K562 (cell line): ENCODE data around the gene ABCF2. TPM values are rescaled to one million over a fixed set of nuclear protein-coding genes. Genes with fewer than 3 reads are reported as not detected.

Experiments
- ESRRA ChIP-seq: fragments of 450-650 bp; IDR thresholded peaks from 2 replicates; pipeline ENCODE4 v1.6.1; 2014; ENCODE audit warnings: low read depth, mild to moderate bottlenecking, moderate library complexity, borderline replicate concordance
- FOXJ3 ChIP-seq: sonication (generic); formaldehyde crosslinking; IDR thresholded peaks from 2 replicates; pipeline ENCODE4 v1.4.0; 2020; ENCODE audit warnings: mild to moderate bottlenecking, missing genetic modification reagents
- GTF2F1 ChIP-seq: IDR thresholded peaks from 2 replicates; pipeline ENCODE4 v1.6.1; 2011; ENCODE audit warnings: low read depth, low read length, improper control_type of control experiment
- MAFF ChIP-seq: IDR thresholded peaks from 2 replicates; pipeline ENCODE4 v1.6.1; 2012; ENCODE audit warnings: low read length, improper control_type of control experiment
- MTA1 ChIP-seq: fragments of 450-650 bp; IDR thresholded peaks from 2 replicates; pipeline ENCODE4 v1.6.1; 2017; ENCODE audit warnings: borderline replicate concordance
- POLR2AphosphoS5 ChIP-seq: IDR thresholded peaks from 2 replicates; pipeline ENCODE4 v1.6.1; 2011; ENCODE audit warnings: mild to moderate bottlenecking, low read depth, low read length, moderate library complexity; ENCODE audit not compliant: control insufficient read depth, insufficient read depth
- SMARCE1 ChIP-seq: fragments of 450-650 bp; IDR thresholded peaks from 2 replicates; pipeline ENCODE4 v1.7.1; 2016; ENCODE audit warnings: mild to moderate bottlenecking
- SUPT5H ChIP-seq: fragments of 450-650 bp; IDR thresholded peaks from 2 replicates; pipeline ENCODE4 v1.6.1; 2016
- TAF1 ChIP-seq: IDR thresholded peaks from 2 replicates; pipeline ENCODE4 v1.6.1; 2011; ENCODE audit warnings: mild to moderate bottlenecking, low read length, moderate library complexity; ENCODE audit not compliant: insufficient read depth, control insufficient read depth, severe bottlenecking; ENCODE audit errors: extremely low read depth
- ZC3H4 ChIP-seq: sonication (generic); formaldehyde crosslinking; IDR thresholded peaks from 2 replicates; pipeline ENCODE4 v1.9.0; 2021; ENCODE audit warnings: missing genetic modification reagents, borderline replicate concordance
- ZFP1 ChIP-seq: fragments of 450-650 bp; formaldehyde crosslinking; IDR thresholded peaks from 2 replicates; pipeline ENCODE4 v1.4.0; 2020; ENCODE audit warnings: mild to moderate bottlenecking, mixed read lengths
- ZNF436 ChIP-seq: fragments of 250-450, 450-650 bp; sonication (Bioruptor Pico); formaldehyde crosslinking; IDR thresholded peaks from 2 replicates; pipeline ENCODE4 v1.7.0; 2020; ENCODE audit warnings: mild to moderate bottlenecking
- ZNF57 ChIP-seq: fragments of 450-650 bp; formaldehyde crosslinking; IDR thresholded peaks from 2 replicates; pipeline ENCODE4 v1.4.0; 2020; ENCODE audit warnings: mild to moderate bottlenecking, moderate library complexity
- polyA plus RNA-seq, 8 experiments: library from polyadenylated mRNA; depleted of rRNA in 4 of 8; stranded (reverse) in 5 of 8; unstranded in 3 of 8; fragments of >200 nt; fragmentation: Nextera tagmentation in 2 of 8; fragmentation: Illumina TruSeq in 1 of 8; extraction: Ambion mirVana in 2 of 8; extraction: Trizol in 1 of 8; gene quantifications; 2 replicates each; pipeline versions ENCODE4 v1.2.1 to v1.2.3, GENCODE V29; 2011 to 2014; ENCODE audit warnings: inconsistent platforms in 1 of 8, missing spikeins in 1 of 8
- total RNA-seq, 7 experiments: library from RNA; depleted of rRNA in 6 of 7; stranded (reverse); fragments of >200 nt in 6 of 7; fragmentation: Illumina TruSeq in 2 of 7; extraction: Trizol in 2 of 7; gene quantifications; 2 replicates each; pipeline versions ENCODE4 v1.2.1 to v1.2.3, GENCODE V29; 2011 to 2021; ENCODE audit warnings: low replicate concordance in 1 of 7
- TF ChIP-seq, protein P1 (sequence below): fragments of 450-650 bp; IDR thresholded peaks from 2 replicates; pipeline ENCODE4 v1.6.1; 2018; ENCODE audit warnings: mild to moderate bottlenecking, low read depth; ENCODE audit not compliant: partially characterized antibody
- TF ChIP-seq, protein P2 (sequence below): fragments of 250-450 bp; sonication (Bioruptor Pico); IDR thresholded peaks from 2 replicates; pipeline ENCODE4 v1.5.0; 2020; ENCODE audit warnings: mild to moderate bottlenecking
- TF ChIP-seq, protein P3 (sequence below): fragments of 200-800 bp; sonication (Bioruptor generic); IDR thresholded peaks from 2 replicates; pipeline ENCODE4 v1.6.1; 2016; ENCODE audit warnings: missing genetic modification characterization, missing compliant biosample characterization
- TF ChIP-seq, protein P4 (sequence below): sonication (generic); formaldehyde crosslinking; IDR thresholded peaks from 2 replicates; pipeline ENCODE4 v1.4.0; 2020; ENCODE audit warnings: mild to moderate bottlenecking, missing genetic modification reagents

ABCF2 gene
- total and polyA plus RNA-seq, 9 of the 15 experiments (the other 6 are each of a cell fraction or from before 2014, with no cell fraction given) = 62.1 to 224 (median 113) TPM

DNA sequence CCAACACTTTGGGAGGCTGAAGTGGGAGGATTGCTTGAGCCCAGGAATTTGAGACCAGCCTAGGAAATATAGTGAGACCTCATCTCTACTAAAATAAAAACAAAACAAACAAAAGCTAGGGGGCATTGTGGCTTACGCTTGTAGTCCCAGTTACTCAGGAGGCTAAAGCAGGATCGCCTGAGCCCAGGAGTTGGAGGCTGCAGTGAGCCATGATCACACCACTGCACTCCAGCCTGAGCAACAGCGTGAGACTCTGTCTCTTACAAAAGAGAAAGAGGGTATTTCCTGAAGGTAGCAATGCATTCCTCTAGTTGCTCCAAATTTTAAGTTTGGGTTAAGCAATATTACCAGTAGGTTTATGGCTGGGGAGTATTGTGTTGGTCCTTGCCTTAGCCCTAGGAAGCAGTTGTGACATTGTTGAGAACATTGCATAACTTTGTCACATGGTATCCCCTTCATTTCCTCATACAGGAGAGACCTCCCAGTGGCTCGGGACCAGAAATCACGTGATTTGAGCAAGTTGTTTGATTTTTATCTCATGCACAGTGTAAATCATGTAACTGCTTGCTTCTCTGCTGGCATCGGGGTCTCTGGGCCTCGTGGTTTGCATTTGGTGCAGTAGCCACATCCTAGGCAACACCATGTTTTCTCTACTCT, 44.8 kb upstream of the ABCF2 start (continued):
- TF ChIP-seq, protein P1, sequence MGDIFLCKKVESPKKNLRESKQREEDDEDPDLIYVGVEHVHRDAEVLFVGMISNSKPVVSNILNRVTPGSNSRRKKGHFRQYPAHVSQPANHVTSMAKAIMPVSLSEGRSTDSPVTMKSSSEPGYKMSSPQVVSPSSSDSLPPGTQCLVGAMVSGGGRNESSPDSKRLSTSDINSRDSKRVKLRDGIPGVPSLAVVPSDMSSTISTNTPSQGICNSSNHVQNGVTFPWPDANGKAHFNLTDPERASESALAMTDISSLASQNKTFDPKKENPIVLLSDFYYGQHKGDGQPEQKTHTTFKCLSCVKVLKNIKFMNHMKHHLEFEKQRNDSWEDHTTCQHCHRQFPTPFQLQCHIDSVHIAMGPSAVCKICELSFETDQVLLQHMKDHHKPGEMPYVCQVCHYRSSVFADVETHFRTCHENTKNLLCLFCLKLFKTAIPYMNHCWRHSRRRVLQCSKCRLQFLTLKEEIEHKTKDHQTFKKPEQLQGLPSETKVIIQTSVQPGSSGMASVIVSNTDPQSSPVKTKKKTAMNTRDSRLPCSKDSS = no peak
- TF ChIP-seq TAF1 = no peak
- TF ChIP-seq ZFP1 (CRISPR knock-in tag) = no peak
- TF ChIP-seq ZNF57 (CRISPR knock-in tag) = no peak
- TF ChIP-seq, protein P2, sequence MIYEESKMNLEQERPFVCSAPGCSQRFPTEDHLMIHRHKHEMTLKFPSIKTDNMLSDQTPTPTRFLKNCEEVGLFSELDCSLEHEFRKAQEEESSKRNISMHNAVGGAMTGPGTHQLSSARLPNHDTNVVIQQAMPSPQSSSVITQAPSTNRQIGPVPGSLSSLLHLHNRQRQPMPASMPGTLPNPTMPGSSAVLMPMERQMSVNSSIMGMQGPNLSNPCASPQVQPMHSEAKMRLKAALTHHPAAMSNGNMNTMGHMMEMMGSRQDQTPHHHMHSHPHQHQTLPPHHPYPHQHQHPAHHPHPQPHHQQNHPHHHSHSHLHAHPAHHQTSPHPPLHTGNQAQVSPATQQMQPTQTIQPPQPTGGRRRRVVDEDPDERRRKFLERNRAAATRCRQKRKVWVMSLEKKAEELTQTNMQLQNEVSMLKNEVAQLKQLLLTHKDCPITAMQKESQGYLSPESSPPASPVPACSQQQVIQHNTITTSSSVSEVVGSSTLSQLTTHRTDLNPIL (CRISPR knock-in tag) = no peak
- TF ChIP-seq FOXJ3 (CRISPR knock-in tag) = no peak
- no peak for TF ChIP-seq SMARCE1
- TF ChIP-seq, protein P3, sequence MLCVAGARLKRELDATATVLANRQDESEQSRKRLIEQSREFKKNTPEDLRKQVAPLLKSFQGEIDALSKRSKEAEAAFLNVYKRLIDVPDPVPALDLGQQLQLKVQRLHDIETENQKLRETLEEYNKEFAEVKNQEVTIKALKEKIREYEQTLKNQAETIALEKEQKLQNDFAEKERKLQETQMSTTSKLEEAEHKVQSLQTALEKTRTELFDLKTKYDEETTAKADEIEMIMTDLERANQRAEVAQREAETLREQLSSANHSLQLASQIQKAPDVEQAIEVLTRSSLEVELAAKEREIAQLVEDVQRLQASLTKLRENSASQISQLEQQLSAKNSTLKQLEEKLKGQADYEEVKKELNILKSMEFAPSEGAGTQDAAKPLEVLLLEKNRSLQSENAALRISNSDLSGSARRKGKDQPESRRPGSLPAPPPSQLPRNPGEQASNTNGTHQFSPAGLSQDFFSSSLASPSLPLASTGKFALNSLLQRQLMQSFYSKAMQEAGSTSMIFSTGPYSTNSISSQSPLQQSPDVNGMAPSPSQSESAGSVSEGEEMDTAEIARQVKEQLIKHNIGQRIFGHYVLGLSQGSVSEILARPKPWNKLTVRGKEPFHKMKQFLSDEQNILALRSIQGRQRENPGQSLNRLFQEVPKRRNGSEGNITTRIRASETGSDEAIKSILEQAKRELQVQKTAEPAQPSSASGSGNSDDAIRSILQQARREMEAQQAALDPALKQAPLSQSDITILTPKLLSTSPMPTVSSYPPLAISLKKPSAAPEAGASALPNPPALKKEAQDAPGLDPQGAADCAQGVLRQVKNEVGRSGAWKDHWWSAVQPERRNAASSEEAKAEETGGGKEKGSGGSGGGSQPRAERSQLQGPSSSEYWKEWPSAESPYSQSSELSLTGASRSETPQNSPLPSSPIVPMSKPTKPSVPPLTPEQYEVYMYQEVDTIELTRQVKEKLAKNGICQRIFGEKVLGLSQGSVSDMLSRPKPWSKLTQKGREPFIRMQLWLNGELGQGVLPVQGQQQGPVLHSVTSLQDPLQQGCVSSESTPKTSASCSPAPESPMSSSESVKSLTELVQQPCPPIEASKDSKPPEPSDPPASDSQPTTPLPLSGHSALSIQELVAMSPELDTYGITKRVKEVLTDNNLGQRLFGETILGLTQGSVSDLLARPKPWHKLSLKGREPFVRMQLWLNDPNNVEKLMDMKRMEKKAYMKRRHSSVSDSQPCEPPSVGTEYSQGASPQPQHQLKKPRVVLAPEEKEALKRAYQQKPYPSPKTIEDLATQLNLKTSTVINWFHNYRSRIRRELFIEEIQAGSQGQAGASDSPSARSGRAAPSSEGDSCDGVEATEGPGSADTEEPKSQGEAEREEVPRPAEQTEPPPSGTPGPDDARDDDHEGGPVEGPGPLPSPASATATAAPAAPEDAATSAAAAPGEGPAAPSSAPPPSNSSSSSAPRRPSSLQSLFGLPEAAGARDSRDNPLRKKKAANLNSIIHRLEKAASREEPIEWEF = no peak
- TF ChIP-seq ESRRA = no peak
- no peak for TF ChIP-seq ZC3H4 (CRISPR knock-in tag)
- TF ChIP-seq GTF2F1 = no peak
- TF ChIP-seq SUPT5H = no peak
- TF ChIP-seq, protein P4, sequence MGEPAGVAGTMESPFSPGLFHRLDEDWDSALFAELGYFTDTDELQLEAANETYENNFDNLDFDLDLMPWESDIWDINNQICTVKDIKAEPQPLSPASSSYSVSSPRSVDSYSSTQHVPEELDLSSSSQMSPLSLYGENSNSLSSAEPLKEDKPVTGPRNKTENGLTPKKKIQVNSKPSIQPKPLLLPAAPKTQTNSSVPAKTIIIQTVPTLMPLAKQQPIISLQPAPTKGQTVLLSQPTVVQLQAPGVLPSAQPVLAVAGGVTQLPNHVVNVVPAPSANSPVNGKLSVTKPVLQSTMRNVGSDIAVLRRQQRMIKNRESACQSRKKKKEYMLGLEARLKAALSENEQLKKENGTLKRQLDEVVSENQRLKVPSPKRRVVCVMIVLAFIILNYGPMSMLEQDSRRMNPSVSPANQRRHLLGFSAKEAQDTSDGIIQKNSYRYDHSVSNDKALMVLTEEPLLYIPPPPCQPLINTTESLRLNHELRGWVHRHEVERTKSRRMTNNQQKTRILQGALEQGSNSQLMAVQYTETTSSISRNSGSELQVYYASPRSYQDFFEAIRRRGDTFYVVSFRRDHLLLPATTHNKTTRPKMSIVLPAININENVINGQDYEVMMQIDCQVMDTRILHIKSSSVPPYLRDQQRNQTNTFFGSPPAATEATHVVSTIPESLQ (CRISPR knock-in tag) = no peak
- TF ChIP-seq MAFF = no peak
- TF ChIP-seq POLR2AphosphoS5 = no peak
- TF ChIP-seq ZNF436 (CRISPR knock-in tag) = no peak
- TF ChIP-seq MTA1 = no peak
